NCI-H2171 (cell line): ENCODE results near the gene GRAMD1A.
"Not testable (repeated sequence)": the region's sequence is repeated elsewhere in the genome, so short reads cannot be mapped to it uniquely, and the experiment has no call there.

Experiments
- DNase-seq: peaks from one replicate; lab custom pipeline; 2025; lab: John Stamatoyannopoulos, UW

GRAMD1A gene

GRCh38 chr19:35038623-35039512, 38.7 kb downstream of the GRAMD1A start:
- peak; percentile 43 for DNase-seq

GRCh38 chr19:35039881-35040825, 40.0 kb downstream of the GRAMD1A start:
- DNase-seq = no peak

GRCh38 chr19:35040826-35041547, 40.9 kb downstream of the GRAMD1A start:
- DNase-seq = no peak

DNA sequence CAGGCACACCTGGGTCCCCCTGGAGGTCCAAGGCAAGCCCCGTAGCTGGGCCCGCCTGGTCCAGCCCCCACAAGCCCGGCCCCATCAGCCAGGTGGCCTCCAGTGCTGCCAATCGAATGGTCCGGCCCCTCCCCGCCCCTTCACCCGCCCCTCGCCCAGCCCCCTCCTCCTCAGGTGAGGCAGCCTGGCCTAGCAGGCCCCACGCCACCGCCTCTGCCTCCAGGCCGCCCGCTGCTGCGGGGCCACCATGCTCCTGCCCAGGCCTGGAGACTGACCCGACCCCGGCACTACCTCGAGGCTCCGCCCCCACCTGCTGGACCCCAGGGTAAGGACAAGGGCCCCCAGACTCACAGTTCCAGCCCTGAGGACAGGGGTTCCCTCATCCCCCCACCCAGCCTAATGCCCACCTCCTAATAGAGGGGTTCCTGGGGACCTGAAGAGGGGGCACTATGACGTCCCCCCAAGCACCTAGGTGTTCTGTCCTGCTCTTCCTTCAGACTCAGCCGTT, 41.5 kb downstream of the GRAMD1A start, which contains the start of gene HPN:
Gene HPN (plus strand): TSS at position 174 of the 508 bp plus-strand sequence. CDS start 786 bp downstream, outside the sequence.
- no peak for DNase-seq

DNA sequence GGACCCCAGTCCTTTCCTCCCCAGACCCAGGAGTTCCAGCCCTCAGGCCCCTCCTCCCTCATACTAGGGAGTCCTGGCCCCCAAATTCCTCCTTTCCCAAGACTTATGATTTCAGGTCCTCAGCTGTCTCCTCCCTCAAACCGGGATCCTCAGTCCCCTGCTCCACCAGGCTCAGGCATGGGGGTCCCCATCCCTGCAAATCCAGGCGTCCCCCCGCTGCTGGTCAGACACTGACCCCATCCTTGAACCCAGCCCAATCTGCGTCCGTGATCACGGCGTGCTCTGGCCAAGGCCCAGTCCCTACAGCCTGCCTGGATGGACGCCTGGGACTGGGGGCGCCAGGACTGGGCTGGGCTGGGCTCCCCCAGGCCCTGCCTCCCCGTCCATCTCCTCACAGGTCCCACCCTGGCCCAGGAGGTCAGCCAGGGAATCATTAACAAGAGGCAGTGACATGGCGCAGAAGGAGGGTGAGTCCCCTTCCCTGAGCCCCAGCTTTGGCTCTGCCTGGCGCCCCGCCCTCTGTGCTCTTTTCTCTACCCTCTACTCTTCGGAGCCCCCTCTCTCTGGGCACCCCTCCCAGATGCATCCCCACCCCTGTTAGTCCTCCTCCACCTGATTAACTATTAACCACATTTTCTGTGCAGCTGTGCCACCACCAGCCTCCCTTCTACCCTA, 42.1 kb downstream of the GRAMD1A start:
- no peak for DNase-seq

GRCh38 chr19:35042954-35043604, 43.0 kb downstream of the GRAMD1A start:
- DNase-seq = no peak

GRCh38 chr19:35043906-35044305, 43.8 kb downstream of the GRAMD1A start:
- DNase-seq = no peak

DNA sequence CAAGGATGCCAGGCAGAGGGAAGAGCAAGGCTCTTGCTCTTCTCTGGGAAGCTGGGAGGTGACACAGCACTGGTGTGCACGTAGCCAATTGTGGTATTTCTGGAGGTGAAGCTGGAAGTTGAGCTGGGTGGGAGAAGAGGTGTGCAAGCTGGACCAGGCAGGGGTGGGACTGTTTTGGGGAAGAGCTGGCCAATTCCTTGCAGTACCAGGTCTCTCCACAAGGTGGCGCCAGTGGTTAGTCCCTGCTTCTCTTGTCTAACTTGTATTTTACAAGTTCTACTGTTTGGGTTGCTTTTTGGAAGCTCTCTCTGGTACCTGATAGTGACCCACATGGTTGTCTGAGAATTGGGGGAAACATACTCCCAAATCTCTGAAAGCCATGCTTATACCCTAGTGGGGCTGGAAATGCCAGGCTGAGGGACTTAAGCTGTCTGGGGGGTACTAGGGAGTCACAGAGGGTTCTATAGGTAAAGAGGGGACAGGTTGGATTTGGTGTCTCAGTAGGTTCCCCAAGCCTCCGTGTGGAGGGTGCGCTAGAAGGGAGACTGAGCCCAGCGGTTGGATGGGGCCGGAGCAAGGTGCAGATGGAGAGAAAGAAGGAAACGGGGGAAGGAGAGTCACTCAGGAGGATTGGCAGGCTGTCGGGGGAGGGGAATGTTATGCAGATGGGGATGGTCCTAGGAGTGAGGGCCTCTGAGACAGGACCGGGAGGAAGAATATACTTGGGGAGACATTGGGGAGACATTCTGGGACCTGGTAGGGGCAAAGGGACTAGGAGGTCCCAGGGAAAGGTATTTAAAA, 44.4 kb downstream of the GRAMD1A start:
- DNase-seq = no peak

DNA sequence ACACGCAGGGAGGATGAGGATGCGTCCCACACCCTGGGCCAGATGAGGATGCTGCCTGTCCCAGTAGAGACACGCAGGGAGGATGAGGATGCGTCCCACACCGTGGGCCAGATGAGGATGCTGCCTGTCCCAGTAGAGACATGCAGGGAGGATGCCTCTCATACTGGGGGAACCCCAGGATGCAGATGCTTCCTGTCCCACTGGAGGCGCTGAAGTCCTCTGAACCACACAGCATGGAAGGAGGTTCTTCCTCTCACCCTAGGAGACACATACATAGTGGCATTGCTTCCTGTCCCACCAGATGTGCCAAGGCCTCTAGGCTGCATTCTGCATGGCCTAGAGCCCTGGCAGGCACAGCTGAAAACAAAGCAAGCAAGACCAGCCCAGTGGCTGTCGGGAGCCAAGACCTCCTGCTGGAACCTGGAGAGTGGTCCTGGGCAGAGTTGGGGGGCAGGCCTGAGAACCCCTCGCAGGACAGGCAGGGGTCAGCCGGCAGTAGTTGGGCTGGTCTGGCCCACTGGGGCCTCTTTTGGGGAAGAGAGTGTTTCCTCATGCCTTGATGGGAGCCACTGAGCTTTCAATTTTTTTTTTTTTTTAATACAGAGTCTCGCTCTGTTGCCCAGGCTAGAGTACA, 45.7 kb downstream of the GRAMD1A start:
- DNase-seq = no peak

- DNase-seq = no peak
Observed at GRCh38 chr19:35046461-35046860, 46.3 kb downstream of the GRAMD1A start.

GRCh38 chr19:35048911-35049411, 48.8 kb downstream of the GRAMD1A start:
- peak; percentile 40 for DNase-seq

- no peak for DNase-seq
Observed at GRCh38 chr19:35049456-35049855, 49.3 kb downstream of the GRAMD1A start.

DNA sequence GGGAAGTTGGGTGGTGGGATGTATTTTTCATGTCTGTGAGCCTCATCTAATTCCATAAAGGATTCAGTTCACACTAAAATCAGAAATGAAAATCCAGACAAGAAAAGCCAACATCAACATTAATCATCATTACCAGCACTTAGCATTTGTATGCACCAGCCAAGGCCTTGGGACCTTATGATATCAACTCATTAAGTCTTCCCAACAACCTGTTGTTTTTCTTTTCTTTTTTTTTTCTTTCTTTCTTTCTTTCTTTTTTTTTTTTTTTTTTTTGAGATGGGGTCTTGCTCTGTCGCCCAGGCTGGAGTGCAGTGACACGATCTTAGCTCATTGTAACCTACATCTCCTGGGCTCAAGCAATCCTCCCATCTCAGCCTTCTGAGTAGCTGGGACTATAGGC, 50.5 kb downstream of the GRAMD1A start:
- not testable (repeated sequence) for DNase-seq

- DNase-seq = not testable (repeated sequence)
Observed at GRCh38 chr19:35051268-35051667, 51.1 kb downstream of the GRAMD1A start.

DNA sequence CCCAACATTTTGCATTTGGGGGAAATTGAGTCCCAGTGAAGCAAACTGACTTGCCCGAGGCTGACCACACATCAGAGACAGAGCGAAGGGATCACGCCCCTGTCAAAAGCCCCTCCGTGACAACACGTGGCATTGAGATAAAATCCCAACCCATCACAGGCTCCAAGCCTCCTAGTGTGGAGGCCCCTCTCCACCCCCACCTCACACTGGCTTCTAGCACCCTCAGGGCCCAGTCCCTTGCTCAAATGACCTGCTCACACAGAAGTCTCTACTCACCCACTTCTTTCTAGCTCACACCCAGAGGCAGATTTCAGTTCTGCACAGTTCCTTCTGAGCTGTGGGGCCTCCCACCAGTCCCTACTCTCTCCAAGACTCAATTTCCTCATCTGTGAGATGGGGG, 51.7 kb downstream of the GRAMD1A start:
- DNase-seq = no peak

- DNase-seq = no peak
Observed at GRCh38 chr19:35052599-35053190, 52.6 kb downstream of the GRAMD1A start.

DNA sequence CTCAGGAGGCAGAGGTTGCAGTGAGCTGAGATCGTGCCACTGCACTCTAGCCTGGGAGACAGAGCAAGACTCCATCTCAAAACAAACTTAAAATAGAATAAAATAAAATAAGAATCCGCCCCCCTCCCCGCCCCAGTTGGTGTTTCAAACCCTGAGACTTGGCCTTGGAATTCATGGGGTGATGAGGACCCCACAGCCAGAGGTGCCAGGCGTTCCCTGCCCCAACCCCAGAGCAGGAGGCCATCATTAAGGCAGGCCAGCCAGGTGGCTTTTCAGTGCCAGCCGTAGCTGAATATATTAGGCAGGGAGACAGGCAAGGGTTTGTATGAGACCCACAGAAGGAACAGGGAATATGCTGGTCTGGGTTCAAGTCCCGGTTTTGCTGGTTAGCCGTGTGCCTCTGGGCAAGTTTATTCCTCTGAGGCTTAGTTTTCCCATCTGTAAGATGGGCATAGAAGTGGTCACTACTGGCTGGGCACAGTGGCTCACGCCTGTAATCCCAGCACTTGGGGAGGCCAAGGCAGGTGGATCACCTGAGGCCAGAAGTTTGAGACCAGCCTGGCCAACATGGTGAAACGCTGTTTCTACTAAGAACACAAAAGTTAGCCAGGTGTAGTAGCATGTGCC, 53.7 kb downstream of the GRAMD1A start:
- no peak for DNase-seq

DNA sequence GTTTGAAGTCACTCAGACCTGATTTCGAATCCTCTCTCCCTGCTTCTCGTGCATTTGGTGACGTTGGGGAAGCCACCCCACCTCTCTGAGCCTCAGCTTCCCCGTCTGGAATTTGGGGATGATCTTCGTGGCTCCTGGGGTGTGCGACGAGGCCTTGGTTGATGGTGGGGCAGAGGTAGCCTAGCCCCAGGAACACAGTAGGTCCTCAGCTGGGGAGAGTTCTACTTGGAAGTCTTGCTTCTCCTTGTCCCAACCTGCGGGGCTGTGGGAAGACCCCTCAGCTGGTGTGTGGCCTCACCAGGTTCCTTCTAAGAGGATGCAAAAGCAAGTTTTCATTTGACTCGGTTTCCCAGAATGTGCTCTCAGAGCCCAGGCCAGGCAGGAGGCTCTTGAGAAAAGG, 54.5 kb downstream of the GRAMD1A start:
- no peak for DNase-seq
